Hematopoietic multipotent progenitor cell treated with erythropoietin and hydrocortisone succinate and interleukin-3 and kit ligand, for 15 days (in vitro differentiated cells): Measurements from ENCODE around the gene HAUS7.

Experiments
- DNase-seq: peaks from one replicate; pipeline ENCODE4 v3.0.0-alpha.2; 2015; ENCODE audit warnings: low spot score

HAUS7 gene

GRCh38 chrX:153499341-153499740 lies 29.0 kb upstream of the HAUS7 start:
- no peak for DNase-seq

DNA sequence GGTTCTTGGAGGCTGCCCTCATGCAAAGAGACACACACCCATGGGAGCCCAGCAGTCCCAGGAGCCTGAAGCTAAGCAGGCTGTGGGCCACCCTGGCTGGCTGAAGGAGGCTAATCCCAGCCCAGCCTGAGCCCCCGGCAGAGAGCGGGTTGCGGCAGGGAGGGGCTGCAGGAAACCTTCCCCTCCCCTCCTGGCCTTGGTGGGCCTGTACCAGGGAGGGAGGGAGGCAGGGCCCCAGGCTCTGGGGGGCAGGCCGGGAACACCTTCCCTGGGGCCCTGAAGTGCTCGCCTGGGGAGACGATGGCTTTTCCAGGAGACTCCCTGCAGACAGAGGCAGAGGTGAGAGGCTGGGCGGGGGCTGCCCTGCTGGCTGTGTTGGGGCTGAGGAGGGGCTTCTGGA lies 28.1 kb upstream of the HAUS7 start:
- DNase-seq: no peak

DNA sequence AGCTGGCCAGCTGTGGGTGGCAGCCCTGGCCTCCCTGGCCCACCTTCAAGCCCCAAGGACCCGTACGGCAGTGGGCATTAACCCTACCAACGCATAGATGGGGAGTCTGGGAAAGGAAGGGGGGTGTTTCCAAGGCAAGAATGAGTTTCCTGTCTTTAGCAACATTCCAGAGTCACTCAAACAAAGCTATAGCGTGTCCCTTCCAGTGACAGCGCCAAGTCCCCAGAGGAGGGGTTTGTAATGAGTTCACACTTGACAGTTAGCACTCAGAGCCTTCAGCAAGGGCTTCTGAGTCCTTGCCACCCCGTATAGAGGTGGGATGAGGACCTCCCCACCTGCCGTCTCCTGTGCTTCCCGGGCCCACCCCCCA lies 26.2 kb upstream of the HAUS7 start:
- no peak for DNase-seq

DNA sequence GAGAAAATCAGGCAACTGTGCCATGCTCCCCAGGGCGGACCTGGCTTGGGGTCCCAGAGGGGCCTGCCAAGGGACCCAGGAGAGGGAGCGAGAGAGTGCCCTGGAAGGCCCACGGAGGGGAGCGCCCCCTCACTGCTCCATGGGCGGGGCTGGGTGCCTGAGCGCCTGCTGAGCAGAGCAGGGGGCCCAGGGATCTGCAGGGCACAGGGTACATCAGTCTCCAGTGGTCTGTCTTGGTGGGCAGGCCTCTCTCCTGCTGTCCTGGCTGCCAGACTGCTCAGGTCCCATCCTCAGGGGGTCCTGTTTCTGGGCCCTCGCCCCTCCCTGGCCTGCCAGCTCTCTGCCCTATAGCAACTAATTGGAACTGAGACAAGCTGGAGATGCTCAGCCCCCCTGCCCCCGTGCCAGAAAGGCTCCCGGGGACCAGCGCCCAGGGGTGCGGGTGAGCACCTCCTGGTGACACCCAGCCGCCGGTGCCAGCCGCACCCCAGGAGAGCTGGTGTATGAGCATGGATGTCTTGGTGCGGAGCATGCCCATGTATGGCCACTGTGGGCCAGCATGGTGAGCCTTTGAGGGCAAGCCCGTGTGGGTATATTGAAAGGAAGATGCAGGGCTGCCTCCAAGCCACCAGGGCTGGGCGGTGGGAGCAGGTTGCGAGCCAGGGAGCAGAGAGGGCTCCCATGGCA lies 25.7 kb upstream of the HAUS7 start:
- DNase-seq: no peak

GRCh38 chrX:153495362-153495751 lies 25.0 kb upstream of the HAUS7 start:
- DNase-seq: no peak

- DNase-seq: no peak
Observed at GRCh38 chrX:153494541-153495361, 24.4 kb upstream of the HAUS7 start, which contains the start of gene BGN. TSS of gene BGN (plus strand) at chrX:153494980. CDS start at chrX:153504632, 9,652 bp downstream.

DNA sequence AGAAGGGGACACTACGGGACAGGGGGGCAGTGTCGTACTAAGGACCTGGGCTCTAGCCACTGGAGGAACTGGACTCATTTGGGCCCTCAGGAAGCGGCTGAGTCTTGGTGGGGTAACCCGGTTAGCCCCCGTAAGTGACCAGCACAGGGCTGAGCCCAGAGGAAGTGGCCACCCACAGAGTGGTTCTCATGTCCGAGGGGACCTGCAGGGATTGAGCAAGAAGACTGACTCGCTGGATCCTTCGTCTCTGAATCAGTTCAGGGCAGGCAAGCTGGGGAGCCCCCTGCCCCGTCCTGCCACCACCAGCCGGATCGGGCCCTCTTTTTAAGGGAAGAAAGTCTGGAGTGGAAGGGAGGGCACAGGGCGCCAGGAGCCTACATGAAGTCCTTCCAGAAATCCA lies 23.7 kb upstream of the HAUS7 start:
- DNase-seq: no peak

- DNase-seq: no peak
Observed at GRCh38 chrX:153493085-153493484, 22.7 kb upstream of the HAUS7 start.

GRCh38 chrX:153492543-153492942 lies 22.2 kb upstream of the HAUS7 start:
- DNase-seq: no peak

GRCh38 chrX:153491918-153492317 lies 21.5 kb upstream of the HAUS7 start:
- no peak for DNase-seq

GRCh38 chrX:153491351-153491914 lies 21.1 kb upstream of the HAUS7 start:
- DNase-seq: no peak

DNA sequence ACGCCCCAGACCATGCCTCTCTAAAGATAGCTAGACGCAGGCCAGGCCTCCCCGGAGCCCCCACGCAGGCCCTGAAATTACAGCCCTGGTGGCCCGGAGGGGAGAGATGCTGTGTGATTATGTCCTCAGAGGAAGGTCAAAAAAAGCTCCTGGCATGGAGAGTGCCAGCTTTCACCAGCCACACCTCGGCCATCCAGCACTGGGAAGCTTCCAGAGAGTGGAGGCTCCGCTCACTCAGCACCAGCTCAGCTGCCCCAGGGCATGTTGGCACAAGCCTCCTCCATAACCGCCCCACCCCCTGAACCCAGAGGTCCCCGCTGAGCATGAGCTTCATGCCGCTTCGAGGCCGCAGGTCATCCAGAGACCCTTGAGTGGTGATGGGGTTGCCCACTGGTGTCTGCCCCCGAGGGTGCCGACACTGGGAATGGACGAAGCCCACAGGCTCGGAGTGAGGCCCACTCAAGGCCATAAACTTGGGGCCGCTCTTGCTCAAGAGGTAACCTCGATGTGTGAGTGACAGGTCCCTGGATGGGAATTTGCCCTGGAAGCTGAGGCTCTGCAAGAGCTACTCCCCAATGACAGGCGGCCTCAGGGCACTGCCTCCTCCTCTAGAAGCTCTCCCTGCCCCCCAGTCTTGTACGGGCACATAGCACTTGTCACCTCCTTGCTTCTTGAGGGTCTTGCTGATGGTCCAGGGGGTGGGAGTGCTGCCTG lies 20.0 kb upstream of the HAUS7 start:
- no peak for DNase-seq

DNA sequence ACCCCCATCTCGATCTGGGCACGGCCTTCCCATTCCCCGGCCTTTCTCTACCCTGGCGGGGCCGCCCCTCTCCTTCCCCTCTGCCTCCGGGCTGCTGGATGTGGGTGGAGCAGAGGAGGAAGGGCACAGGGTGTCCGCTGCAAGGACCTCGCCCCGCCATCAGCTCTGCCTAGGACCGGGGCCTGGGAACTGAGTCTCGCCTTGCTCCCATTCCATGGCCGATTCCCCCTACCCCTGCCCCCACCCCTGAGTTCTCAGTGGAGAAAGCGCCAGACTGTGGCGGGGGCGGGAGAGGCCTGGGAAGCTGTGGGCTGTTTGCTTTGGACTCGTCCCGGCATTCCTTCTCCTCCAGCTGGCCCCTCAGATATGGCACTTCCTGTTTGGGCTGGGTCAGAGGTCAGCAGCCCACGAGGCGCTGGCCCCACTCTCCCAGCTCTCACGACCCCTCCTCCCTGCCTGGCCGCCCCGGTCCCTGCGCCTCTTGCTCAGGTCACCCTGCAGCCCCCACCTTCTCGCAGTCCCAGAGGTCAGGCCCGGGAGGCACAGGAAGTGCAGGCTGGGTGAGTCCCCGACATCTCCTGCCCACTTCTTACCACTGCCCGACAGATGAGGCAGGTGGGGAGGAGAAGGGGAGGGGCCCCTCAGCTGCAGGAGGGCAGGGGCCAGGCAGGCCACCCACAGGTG lies 18.0 kb upstream of the HAUS7 start:
- DNase-seq: no peak

DNA sequence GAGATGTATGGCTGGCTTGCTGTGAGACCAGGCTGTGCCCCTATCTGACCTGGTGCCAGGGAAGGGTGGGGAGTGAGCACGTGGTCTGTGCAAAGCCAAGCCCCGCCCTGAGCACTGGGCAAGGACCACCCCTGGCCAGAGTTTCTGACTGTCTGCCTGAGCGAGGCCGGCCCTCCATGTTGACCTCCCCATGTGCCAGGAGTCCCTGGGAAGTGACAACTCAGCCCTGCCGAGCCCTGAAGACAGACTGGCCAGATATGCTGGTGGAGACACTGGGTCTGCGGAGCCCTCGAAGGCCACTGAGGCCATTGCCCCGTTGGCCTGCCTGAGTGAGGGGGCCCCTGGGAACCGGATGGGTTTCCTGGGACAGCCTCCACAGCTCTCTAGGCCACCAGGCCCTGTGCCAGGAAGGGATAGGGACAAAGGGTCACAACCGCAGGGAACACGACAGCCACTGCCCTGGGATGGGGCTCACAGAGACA lies 17.3 kb upstream of the HAUS7 start:
- no peak for DNase-seq

DNA sequence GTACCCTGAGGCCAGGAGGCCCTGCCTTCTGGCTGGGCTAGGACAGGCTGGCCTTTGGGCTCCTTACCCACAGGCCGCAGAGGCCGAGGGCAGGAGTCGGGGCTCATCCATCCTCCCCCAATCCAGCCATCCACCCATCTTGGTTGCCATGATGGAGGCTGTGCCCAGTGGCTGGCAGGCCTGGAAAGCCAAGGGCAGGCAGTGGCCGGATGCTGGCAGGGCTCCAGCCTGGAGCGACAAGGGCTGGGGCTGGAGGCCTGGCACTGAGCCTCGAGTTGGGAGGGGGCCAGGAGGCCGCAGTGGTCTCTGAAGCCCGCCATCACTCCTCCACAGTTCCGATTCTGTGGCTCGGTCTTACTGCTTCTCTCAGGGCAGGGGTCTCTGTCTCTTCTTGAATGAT lies 15.8 kb upstream of the HAUS7 start:
- DNase-seq: no peak

DNA sequence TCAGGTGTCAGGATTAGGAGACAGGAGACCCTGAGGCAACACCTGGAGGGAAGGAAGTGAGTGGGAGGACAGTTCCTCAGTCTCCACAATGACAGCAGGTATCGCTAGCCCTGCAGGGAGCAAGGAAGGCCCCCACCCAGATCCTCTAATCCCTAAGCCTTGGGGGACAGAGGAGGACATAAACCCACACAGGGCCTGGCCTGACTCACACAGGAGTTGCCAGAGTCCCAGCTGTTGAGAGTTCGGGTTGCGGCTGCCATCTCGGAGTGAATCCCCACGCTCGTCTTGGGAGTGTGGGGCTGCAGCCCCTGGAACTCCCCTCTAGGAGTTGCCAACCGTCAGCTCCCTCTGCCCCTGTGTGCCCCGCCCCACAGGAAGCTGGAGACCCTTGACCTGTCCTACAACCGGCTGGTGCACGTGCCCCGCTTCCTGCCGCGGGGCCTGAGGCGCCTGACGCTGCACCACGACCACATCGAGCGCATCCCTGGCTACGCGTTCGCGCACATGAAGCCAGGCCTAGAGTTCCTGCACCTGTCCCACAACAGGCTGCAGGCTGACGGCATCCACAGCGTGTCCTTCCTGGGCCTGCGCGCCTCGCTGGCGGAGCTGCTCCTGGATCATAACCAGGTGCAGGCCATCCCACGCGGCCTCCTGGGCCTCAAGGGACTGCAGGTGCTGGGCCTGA lies 15.2 kb upstream of the HAUS7 start:
- no peak for DNase-seq

DNA sequence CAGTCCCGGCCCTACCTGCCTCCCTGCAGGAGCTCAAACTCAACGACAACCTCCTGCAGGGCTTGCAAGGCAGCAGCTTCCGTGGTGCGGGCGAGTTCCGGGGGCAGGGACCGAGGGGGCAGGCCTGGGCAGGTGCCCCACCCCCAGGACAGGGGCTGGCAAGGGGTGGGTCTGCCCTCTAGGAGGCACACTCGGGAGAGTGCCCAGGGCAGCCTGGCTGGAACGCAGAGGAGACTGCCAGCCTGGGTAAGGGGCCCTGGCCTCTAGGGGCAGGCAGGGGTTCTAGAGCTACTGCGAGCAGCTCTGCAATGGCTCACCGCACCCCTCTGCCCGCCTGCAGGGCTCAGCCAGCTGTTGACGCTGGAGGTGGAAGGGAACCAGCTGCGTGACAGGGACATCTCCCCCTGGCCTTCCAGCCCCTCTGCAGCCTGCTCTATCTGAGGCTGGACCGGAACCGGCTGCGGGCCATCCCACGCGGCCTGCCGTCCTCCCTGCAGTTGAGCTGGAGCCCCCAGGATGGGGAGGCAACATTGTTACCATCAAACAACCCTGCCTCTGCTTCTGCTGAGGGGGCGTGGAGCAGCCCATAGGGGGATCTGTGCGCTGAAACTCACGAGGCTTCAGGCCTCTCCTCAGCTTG lies 12.1 kb upstream of the HAUS7 start:
- no peak for DNase-seq

- DNase-seq: no peak
Observed at GRCh38 chrX:153481043-153481442, 10.7 kb upstream of the HAUS7 start.

- no peak for DNase-seq
Observed at GRCh38 chrX:153478746-153479145, 8.4 kb upstream of the HAUS7 start.

DNA sequence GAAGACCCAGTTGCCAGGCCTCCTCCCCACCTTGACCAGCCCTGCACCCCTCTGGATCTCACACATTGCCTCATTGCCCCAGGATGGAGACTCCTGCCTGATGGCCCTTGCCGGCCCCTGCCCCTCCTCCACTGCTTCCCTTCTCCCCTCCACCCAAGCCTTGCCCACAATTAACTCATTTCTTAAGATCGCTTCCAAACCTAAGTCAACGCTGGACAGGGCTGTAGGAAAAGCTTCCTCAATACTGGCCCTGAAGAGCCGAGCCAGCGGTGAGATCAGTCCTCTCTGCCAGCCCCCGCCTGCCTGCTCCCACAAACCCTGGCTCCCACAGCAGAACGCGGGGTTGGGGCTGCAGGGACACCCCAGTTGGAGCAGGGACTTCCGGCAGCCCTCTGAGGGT lies 7.5 kb upstream of the HAUS7 start:
- no peak for DNase-seq

DNA sequence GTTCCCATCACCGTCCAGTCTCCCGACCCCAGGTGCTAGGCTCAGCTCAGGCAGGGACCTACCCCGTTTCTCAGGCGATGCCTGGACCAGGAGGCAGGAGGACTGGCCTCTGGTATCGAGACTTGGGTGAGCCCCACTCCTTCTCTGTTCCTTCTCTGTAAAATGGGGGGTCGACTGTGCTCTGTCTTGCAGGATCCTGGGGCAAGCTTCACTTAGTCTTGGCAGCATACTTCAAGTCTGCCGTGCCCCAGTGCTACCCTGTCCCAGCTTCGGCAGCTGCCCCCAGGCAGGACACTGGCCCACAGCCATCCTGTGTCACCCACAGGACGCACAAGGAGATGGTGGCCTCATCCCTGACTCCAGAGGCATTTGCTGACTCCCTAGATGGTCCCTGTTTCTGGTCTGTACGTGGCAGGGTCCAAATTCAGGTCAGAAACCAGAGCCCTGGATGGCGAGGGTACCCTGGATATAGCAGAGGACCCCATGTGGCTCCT lies 7.0 kb upstream of the HAUS7 start:
- no peak for DNase-seq
